Measurements from ENCODE around the gene NFKBIB.
"Not testable (repeated sequence)": the region's sequence is repeated elsewhere in the genome, so short reads cannot be mapped to it uniquely, and the experiment has no call there.

The NFKBIB gene, protein sequence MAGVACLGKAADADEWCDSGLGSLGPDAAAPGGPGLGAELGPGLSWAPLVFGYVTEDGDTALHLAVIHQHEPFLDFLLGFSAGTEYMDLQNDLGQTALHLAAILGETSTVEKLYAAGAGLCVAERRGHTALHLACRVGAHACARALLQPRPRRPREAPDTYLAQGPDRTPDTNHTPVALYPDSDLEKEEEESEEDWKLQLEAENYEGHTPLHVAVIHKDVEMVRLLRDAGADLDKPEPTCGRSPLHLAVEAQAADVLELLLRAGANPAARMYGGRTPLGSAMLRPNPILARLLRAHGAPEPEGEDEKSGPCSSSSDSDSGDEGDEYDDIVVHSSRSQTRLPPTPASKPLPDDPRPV

DNA sequence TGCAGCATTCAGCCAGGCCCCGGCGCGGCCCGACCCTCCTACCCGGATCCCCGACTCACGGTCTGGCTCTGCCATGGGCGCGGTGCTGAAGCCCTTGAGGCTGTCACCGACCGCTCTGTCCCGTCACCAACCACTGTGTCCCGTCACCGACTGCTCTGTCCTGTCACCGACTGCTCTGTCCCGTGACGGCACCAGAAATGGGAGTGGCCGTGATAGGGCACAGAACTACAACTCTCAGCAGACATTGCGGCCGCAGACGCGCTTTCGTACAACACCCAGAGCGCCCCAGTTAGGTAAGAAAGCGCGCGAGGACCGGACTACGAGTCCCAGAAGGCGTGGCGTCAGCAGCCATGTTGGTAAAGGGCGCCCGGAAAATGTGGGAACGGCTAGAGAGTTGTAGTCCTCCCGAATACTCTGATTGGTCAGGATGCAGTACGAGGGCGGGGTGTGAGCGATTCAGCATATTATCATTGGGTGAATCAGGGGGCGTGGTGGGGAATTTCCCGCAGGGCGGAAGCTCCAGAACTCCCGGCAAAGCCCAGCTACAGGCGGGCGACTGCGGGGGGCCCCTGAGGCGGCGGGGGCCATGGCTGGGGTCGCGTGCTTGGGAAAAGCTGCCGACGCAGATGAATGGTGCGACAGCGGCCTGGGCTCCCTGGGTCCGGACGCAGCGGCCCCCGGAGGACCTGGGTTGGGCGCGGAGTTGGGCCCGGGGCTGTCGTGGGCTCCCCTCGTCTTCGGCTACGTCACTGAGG, at the start of gene NFKBIB, which contains the start of gene SIRT2:
Gene NFKBIB, plus strand, starts transcription at position 523 of the 755 bp plus-strand sequence. Its CDS starts 64 bp downstream, at position 587.
Gene SIRT2, minus strand, starts transcription at position 172 of the 755 bp plus-strand sequence. Its CDS starts 97 bp downstream, at position 75.
- peak; percentile 99 for DNase-seq

DNA sequence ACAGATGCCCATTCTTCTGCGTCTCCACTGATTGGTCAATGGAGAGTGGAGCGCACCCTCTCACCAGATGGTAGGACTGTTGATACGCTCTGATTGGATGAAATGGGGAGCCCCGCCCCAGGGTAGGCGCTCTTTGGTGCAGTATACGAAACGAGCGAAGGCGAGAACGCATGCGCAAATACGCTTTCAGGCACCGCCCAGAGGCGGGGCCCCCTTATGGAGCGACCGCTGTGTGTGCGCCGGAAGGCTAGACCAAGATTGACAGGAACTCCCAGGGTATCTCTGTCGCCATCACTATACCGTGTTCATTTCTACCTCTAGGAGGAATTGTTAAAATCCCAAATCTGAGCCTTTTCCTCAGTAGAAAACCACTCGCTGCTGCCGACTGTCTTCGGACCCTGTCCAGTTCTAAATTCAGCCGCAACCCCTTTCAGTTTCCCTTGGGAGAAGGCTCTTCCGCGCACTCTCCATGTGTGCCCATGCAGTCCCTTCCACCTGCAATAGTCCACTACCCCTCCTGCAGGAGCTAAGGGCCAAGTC, 49.3 kb upstream of the NFKBIB start:
- DNase-seq = no peak

DNA sequence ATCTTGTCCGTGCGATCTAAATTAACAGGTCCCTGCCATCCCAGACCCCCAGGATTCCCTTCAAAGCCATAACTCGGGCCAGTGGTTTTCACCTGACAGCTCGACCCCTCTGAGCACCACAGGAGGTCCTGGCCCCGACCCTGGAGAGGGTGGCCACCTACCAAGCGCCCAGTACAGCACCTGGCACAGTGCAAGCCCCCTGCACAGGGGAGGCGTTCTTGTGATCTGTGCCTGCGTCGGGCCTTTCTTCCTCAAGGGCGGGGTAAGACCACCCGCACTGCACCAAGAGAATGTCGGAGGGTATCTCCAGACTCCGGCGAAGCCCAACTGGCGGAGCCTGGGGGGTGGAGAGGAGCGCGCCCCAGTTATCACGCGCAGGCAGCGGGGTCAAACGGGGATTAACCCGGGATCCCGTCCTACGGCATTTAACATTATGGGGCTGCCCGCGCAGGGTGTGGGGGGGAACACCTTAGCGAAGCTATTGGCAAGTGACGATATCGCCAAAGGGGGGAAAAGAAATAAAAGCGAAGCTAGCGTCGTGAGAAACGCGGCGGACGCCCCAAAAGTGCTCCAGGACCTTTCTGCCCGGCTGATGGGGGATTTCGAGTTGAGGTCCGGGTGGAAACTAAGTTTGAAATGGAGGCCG, 48.7 kb upstream of the NFKBIB start:
- DNase-seq = no peak

DNA sequence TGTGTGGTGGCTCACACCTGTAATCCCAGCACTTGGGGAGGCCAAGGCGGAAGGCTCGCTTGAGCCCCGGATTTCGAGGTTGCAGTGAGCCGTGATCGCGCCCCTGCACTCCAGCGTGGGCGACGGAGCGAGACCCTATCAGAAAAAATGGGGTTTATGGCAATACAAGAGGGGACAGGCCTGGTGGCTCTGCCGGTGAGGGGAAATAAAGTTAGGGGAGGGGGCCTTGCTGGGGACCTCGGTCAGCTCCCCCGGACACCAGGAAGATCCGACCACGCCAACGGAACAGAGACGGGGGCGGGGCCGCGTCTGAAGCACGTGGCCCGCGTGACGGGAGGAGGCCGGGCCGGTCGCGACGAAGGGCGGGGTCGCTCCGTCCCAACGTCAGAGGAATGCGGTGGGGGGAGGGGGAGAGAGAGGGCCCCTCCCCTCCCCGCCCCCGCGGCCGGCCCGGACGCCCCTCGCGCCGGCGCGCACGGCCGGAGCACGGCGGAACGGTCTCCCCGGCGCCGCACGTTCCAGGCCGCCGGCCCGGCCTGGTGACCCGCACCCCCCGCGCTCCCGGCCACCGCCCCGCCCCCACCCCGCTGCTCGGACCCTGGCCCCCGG, 48.0 kb upstream of the NFKBIB start:
- peak; percentile 78 for DNase-seq

DNA sequence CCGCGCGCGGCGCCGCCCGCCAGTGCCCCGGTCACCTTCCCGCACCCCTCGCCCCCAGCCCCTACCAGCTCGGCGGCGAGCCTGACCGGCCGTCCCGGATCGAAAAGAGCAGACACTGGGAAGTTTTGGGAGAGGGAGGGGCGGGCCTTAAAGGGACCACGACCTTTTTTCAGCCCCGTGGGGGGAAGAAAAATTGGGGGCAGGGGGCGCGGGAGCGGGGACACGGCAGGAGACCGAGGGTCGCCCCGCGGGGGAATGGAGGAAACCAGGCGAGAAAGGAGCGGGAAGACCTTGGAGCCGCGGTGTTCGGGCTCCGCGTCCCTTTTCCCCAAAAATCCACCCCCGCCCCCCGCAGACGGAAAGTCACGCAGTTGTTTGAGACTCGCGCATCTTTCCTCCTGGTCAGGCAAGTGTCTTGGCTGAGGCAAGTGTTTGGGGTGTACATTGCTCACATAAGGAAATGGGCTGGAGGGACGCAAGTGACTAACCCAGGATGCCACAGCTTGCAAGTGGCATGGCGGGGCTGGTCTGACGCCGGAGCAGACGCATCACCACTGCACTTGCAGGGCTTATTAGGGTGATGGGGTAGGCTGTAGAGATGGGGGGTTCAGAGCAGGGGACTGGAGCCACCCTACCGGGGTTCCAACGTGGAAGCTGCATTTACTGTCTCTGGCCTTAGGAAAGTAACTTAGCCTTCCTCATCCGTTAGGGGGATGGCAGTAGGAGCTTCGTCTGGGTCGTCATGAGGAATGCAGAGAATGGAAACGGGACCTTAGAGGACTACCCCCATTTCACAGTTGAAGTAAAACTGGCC, 47.3 kb upstream of the NFKBIB start:
- DNase-seq = peak; percentile 71

DNA sequence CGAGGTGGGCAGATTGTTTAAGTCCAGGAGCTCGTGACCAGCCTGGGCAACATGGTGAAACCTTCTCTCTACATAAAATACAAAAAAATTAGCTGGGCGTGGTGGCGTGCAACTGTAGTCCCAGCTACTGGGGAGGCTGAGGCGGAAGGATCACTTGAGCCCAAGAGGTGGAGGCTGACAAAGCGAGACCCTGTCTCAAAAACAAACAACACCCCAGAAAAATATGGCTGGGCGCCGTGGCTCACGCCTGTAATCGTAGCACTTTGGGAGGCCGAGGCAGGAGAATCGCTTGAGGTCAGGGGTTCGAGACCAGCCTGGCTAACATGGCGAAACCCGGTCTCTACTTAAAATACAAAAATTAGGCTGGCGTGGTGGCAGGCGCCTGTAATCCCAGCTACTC, 46.6 kb upstream of the NFKBIB start:
- no peak for DNase-seq

DNA sequence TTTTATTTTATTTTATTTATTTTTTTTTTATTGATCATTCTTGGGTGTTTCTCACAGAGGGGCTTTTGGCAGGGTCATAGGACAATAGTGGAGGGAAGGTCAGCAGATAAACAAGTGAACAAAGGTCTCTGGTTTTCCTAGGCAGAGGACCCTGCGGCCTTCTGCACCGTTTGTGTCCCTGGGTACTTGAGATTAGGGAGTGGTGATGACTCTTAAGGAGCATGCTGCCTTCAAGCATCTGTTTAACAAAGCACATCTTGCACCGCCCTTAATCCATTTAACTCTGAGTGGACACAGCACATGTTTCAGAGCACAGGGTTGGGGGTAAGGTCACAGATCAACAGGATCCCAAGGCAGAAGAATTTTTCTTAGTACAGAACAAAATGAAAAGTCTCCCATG, 44.8 kb upstream of the NFKBIB start:
- not testable (repeated sequence) for DNase-seq

DNA sequence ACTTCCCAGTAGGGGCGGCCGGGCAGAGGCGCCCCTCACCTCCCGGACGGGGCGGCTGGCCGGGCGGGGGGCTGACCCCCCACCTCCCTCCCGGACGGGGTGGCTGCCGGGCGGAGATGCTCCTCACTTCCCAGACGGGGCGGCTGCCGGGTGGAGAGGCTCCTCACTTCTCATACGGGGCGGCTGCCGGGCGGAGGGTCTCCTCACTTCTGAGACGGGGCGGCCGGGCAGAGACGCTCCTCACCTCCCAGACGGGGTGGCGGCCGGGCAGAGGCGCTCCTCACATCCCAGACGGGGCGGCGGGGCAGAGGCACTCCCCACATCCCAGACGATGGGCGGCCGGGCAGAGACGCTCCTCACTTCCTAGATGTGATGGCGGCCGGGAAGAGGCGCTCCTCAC, 44.0 kb upstream of the NFKBIB start:
- DNase-seq = not testable (repeated sequence)

DNA sequence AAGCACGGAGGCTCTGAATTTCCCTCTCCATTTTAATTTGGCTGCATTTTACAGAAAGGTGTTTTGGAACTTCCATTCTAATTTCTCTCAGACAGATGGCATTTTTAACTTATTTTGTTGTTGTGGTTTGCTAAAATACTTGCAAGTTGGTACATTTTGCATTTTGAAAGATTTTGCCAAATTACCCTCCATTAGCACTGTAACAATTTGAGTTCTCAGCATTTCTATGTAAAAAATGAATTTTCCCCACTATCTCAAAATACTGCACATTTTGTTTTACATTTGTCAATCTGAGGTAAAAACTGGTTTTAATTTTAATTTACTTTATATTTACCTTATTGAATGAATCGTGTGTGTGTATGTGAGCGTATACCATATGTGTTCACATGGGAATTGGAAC, 43.0 kb upstream of the NFKBIB start:
- DNase-seq = no peak

DNA sequence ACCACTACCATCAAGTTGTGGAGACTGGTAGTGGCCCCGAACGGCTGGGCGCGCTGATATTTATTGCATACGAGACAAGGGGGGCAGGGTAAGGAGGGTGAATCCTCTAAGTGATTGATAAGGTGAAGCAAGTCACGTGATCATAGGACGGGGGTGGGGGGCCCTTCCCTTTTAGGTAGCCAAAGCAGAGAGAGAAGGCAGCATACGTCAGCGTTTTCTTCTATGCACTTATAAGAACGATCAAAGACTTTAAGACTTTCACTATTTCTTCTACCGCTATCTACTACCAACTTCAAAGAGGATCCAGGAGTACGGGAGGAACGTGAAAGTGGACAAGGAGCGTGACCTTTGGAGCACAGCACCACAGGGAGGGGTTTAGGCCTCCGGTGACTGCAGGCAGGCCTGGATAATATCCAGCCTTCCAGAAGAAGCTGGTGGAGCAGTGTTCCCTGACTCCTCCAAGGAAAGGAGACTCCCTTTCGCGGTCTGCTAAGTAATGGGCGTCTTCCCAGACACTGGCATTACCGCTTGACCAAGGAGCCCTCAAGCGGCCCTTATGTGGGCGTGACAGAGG, 40.1 kb upstream of the NFKBIB start:
- not testable (repeated sequence) for DNase-seq

DNA sequence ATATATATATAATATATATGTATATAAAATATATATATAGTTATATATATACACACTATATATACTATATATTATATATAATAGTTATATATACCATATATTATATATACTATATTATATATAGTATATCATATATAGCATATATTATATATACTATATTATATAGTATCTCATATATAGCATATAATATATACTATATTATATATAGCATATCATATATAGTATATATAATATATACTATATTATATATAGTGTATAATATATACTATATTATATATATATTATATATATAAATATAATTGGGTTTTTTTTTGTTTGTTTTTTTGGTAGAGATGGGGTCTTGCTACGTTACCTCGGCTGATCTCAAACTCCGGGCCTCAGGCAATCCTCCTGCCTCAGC, 38.4 kb upstream of the NFKBIB start:
- DNase-seq = no peak

DNA sequence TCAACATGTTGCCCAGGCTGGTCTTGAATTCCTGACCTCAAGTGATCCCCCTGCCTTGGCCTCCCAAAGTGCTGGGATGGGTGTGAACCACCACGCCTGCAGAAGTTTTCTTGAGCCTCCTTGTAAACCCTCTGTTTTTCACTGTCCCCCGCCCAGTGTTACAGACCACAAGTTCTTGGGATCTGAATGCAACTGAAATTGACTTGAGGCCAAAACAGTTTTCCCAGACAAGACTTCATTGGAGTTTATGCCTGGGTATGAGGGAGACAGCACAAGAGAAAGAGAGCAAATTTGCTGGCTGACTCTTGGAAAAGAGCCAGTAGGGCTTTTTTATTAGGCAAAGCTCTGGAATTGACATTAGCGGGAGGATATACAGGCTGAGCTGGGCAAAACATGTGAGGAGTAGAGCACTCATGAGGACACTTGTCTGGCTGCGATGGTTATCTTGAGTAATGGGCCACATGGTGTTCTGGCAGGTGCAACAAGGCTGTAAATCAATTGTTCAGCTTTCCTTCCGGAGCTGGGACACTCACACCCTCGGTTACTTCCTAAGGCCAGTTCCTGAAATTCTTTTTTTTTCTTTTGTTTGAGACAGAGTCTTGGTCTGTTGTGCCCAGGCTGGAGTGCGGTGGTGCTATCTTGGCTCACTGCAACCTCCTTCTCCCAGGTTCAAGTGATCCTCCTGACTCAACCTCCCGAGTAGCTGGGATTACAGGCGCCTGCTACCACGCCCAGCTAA, 37.3 kb upstream of the NFKBIB start:
- no peak for DNase-seq

DNA sequence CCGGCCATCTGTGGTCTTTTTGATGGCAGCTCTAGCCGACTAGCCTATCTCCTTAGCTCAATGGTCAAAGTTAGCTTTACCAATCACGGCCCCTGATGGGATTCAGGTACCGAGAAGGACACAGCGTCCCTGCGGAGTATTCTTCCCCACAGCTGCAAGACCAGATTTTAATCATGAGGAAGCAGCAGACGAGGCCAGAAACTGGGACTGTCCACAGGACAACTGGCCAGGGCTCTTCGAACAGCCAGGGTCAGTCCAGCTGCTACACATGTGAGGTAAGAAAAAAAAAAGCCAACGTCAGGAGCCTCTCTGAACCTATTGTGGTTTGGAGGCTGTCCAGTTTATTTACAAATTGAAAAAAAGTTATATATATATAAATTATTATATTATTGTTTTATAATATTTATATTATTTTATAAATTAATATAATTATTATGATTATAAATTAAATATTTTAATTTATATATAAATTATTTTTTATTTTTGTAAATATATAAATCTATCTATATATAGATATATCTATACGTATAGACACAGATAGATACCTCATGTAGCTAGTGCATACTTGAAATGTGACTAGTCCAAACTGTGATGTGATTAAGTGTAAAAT, 32.5 kb upstream of the NFKBIB start:
- DNase-seq = no peak

DNA sequence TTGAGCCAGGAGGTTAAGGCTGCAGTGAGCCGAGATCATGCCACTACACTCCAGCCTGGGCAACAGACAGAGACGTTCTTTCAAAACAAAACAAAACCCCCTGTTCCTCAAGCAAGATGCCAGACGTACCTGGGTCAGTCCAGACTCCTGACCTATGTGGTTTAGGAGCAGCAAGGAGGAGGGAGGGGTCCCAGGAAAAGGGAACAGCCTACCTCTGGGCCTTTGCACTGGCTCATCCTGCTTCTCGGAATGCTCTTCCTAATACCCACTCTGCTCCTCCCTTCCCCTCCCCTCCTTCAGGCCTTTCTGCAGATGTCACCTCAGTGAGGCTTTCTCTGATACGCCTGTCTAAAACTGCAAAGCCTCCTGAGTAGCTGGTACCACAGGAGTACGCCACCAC, 31.2 kb upstream of the NFKBIB start:
- no peak for DNase-seq

DNA sequence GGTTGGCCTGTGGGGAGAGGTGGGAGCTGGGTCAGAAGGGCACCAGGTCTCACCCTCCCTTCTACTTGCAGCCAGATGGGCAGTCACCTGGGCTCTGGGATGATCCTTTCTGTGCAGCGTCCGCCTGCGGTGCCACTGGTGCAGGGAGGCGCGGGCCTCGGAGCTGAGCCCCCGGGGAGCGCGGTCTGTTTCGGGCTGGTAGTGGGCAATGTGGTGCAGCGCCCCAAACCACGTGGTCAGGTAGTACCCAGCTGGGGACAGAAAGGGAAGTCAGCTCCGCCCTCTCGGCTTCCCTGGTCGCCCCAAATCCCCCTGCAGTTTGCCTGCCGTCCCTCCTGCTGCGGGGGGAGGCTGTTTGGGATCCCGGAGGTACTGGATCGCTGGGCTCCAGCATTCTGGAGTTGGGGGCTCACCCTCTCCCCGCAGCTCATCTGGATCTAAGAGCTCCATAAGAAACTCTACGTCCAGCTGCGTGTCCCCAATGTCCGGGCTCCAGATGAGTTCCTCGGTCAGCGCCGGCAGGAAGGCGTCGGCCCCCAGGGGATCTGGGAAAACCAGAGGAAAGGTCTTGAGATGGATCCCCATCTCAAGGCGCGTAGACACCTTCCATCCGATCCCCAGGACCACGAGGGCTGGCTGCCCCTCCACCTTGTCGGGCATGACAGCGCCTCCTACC, 30.5 kb upstream of the NFKBIB start:
- no peak for DNase-seq

DNA sequence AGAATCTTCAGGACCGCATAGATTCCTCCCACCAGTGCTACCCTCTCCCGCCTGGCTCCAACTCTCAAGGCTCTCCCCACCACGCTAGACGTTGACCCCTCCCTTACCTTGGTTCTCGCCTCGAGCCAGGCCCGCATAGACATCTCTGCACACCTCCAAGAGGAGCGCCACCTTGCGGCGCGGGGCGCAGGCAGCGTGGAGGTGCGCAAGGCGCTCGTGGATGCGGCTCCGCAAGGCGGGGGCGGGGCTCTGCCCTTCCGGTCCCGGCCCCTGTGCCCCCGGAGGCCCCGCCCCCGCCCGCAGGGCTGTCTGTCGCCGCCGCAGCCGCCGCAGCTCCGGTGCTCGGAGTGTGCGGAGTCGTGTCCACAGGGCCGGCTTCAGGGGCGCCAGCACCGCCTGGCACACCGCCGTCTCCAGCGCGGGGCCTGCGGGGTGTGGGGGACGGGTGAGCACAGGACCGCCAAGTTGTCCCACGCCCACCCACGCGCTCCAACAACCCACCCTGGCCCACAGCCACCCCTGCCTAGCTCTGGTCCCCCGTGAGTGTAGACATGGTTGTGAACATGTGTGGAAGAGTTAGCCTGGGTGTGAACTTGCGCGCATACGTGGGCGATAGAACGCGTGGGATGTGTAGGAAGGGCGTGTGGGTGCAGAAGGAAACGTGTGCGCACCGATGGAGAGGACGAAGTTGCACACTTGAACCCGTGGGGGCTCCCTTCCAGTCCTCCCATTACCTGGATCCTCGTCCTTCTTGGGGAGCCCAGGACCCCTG, 29.7 kb upstream of the NFKBIB start:
- no peak for DNase-seq

DNA sequence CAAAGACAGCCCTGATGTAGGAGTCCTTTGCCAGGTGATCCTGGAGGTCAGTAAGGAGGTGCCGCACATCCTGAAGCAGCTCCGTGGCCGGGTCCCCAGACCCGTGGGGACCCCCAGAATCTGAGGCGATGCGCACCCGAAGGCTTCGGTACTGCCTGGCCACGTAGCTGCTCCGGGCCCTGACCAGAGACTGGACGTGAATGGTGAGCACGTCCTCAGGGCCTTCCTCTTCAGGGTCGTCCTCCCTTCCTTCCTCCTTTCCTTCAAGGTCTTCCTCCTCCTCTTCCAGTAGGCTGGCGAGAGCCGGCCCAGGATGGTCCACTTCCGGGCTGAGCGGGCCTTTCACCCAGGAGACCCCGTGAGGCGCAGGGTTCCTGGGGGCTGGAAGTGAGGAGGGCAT, 29.2 kb upstream of the NFKBIB start:
- no peak for DNase-seq

DNA sequence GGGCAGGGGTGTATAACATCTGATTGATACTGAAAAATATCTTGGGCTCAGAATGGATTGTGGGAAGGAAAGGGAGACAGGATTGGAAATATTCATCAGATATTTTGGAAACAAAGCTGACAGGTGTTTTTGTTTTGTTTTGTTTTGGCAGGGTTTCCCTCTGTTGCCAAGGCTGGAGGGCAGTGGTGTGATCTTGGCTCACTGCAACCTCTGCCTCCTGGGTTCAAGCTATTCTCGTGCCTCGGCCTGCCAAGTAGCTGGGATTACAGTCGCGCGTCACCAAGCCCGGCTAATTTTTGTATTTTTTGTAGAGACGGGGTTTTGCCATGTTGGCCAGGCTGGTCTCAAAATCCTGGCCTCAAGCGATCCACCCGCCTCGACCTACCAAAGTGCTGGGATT, 26.4 kb upstream of the NFKBIB start:
- DNase-seq = not testable (repeated sequence)
